Activated naive CD4-positive, alpha-beta T cell treated with Interleukin-2 at 50 U/mL for 16 hours (primary cell): ENCODE measurements around the gene SEC22A.
"Not testable (repeated sequence)": the region's sequence is repeated elsewhere in the genome, so short reads cannot be mapped to it uniquely, and the experiment has no call there.

Experiments
- DNase-seq: peaks from one replicate; pipeline ENCODE4 v3.0.0-alpha.2; 2020

SEC22A gene

GRCh38 chr3:123180791-123181190 lies 21.0 kb upstream of the SEC22A start:
- DNase-seq = no peak

GRCh38 chr3:123186695-123187094 lies 15.0 kb upstream of the SEC22A start:
- DNase-seq = no peak

DNA sequence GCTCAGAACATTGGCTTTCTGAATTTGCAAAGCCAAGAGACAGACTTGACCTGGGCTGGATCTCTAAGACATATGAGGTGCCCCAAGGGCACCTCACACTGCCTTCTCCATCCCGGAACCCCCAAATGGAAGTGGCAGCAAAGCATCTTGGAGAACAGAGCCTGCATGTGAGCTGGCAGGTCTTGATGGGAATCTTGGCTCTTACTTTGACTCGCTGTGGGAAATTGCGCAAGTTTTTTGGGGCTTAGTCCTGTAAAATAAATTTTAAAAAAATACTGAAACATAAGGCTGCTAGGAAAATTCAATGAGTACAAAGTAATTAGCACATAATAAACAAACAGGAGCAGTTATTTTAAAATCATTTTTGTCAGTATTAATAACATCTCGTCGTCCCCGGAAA lies 13.7 kb upstream of the SEC22A start:
- no peak for DNase-seq

- no peak for DNase-seq
These were observed 8.2 kb upstream of the SEC22A start for GRCh38 chr3:123193448-123194101.

GRCh38 chr3:123194552-123194951 lies 7.2 kb upstream of the SEC22A start:
- no peak for DNase-seq

- DNase-seq = no peak
These were observed 3.4 kb upstream of the SEC22A start for GRCh38 chr3:123198372-123198771.

GRCh38 chr3:123201223-123201556 lies 553 bp upstream of the SEC22A start:
- no peak for DNase-seq

- no peak for DNase-seq
These were observed 708 bp downstream of the SEC22A start for GRCh38 chr3:123202451-123202850.

DNA sequence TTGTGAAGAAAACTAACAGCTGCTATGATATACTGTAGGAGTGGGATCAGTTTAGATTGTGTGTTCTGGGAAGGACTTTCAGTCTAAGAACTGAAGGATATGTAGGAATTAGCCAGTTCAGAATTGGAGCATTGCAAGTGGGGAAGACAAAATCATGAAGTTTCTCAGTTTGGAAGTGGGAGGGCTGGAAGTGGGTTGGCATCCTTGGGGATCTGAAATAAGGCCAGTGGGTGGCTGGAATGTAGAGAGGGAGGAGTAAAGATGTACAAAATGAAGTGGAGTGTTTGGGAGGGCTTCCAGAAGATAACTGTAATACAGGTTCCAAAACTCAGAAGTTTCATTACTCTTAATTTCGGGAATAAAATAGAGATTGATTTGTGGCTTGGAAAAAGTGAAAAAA lies 17.2 kb downstream of the SEC22A start:
- no peak for DNase-seq

DNA sequence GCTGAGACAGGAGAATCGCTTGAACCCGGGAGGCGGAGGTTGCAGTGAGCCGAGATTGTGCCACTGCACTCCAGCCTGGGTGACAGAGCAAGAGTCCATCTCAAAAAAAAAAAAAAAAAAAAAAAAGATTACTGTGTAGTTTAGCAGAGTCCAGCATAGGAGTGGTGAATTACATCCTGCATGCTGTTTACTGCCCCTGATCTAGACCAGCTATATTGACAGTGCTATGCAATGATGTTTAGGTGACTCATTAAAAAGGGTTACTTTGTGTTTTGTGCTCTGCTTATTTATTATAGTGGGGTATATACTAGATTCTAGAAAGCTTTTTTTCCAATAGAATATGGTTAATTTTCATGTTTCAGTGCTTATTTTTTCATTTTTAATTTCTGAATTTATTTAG lies 19.6 kb downstream of the SEC22A start:
- DNase-seq = not testable (repeated sequence)

- DNase-seq = no peak
These were observed 23.3 kb downstream of the SEC22A start for GRCh38 chr3:123225016-123225415.

DNA sequence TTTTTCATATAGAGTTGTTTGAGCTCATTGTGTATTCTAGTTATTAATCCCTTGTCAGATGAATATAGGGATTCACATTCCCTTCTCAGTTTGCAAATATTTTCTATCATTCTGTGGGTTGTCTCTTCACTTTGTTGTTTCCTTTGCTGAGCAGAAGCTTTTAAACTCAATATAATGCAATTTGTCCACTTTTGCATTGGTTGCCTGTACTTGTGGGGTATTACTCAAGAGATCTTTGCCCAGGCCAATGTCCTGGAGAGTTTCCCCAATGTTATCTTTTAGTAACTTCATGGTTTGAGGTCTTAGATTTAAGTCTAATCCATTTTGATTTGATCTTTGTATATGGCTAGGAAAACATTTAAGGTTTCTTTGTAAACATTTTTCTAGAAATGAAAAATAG lies 24.8 kb downstream of the SEC22A start:
- DNase-seq = no peak

- no peak for DNase-seq
These were observed 27.4 kb downstream of the SEC22A start for GRCh38 chr3:123229145-123229544.

DNA sequence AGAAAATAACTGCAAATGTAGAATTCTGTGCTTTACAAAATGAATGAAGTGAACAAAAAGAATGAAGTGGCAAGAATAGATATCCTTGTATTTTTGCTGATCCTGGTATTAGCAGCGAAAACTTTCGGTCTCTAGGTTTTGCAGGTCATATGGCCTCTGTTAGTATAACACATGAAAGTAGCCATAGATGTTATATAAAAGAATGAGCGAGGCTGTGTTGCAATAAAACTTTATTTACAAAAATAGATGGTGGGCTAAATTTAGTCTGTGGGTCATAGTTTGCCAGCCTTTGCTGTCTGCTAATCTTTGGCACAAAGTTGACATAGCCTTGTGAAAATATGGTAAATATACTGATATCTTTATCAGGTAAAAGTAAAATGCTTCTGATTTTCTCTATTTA lies 35.2 kb downstream of the SEC22A start:
- no peak for DNase-seq

DNA sequence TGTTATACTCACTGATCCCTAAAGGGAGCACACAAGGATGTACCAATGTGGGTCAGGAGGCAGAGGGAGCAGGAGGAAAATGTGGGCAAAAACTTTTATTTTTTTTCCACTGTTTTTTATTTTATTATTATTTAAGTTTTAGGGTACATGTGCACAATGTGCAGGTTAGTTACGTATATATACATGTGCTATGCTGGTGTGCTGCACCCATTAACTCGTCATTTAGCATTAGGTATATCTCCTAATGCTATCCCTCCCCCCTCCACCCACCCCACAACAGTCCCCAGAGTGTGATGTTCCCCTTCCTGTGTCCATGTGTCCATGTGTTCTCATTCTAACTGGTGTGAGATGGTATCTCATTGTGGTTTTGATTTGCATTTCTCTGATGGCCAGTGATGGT lies 37.4 kb downstream of the SEC22A start:
- DNase-seq = not testable (repeated sequence)

DNA sequence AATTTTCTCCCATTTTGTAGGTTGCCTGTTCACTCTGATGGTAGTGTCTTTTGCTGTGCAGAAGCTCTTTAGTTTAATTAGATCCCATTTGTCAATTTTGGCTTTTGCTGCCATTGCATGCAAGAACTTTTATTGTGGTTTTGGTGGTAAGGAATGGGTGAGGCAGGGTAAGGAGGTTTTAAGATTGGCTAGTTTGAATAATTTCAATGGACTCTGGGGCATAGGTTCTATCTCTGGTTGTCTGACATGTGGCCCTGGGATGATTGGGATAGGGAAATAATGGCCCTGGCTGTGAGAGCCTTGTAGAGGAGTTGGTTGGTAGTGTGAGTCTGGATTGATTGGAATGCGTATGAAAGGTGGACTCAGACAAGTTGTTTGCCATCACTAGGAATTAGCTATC lies 38.0 kb downstream of the SEC22A start:
- DNase-seq = no peak

DNA sequence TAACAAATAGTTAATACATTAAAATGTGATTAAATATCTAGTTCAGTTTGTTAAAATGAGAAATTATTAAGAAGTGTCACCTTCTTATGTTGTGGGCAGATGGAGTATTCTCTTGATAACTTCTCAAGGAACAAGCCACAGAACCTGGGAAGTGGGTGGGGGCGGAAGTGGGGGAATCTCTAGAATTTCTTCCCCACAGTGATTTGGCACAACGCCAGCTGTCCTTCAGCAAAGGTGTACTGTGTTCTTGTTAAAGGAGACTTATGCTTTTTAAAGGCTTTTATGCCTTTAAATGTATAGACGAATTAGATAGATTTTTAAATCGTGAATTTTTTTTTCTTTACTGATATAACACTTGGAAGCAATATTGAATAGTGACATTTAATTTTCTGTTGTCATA lies 42.4 kb downstream of the SEC22A start:
- peak; percentile 2 for DNase-seq

DNA sequence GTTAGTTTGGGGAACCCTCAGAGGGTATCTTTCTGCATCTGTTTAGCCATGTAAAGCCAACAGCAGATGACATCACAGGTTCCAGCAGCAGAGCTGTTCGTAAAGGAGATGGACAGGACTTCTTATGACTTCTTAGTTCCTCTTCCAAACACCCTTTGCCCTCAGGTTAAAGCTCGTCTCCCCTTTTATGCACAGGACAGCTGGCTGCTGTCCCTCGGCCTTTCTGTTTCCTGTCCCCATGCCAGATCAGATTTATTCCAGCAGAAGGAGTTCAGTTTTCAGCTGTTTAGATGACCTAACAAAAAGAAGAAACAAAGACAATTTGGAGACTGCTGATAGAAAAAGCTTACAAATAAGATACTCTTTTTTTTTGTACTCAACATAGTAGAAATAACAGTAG lies 45.1 kb downstream of the SEC22A start:
- no peak for DNase-seq

- no peak for DNase-seq
These were observed 54.5 kb downstream of the SEC22A start for GRCh38 chr3:123256256-123256655.

DNA sequence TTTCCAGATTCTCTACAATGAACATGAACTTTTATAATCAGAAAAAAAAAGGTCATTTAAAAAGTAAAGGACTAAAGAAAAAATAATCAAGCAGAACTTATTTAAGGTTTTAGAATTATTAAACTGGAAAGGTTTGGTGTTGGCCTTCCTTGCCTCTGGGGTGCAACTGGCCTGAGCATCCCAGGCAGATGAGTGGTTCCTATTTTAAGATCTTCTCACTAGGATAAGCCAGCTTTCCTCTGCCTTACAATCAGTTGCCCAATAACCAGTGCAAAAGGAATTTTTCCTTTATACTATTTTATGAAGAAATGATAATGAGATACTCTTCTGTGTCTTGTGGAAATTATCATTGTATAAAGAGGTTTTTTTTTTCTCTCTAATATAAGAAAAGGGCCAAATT lies 56.6 kb downstream of the SEC22A start:
- no peak for DNase-seq

DNA sequence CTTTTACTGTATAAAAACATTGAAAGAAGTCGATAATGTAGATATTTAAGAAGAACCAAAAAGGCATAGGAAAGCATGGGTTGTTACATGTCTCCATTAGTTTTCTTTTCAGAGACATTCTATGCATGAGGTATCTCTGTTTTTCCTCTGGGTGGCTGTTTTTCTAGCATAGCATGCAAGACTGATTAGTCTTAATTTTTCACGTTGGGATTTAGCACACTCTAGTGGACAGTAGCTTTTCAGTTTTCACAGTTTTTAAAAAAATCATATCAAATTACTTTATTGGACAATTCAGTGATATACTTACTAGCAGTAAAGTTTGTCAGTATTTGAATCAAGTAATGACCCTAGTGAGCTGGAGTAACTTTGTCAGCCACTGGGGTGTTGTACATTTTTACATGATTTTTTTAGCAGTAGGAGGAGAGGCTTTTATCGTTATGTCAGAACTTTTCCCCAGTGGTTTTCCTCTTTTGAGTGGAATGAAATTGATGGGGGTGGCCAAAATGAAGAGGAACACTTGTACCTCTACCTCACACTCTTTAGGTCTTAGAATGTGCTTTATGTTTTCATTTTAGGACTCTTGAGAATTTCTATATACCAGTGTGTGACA lies 57.2 kb downstream of the SEC22A start:
- no peak for DNase-seq

- no peak for DNase-seq
These were observed 59.9 kb downstream of the SEC22A start for GRCh38 chr3:123261666-123262065.

DNA sequence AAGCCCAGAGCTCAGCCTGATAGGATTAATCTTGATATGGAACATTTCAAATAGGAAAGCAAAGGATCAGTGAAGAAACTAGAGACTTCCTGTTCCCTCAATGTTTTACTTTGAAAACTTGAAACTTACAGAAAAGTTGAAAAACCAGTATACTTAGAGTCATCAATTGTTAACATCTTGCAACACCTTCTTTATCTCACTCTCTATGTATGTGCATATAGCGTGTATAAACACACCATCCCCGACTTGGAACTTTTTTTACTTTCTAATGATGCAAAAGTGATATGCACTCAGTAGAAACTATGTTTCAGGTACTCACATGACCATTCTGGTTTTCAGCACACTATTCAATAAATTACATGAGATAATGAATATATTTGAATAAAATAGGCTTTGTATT lies 60.5 kb downstream of the SEC22A start:
- no peak for DNase-seq

DNA sequence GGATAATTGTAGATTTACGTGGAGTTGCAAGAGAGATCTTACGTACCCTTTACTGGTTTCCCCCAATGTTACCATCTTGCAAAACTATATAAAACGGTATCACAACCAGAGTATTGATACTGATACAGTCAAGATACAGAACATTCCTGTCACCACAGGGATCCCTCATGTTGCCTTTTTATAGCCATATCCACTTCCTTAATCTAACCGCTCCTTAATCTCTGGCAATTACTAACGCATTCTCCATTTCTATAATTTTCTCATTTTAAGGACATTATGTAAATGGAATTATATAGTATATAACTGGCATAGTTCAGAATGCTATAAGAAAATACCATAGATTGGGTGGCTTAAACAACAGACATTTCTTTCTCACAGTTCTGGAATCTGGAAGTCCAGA lies 61.1 kb downstream of the SEC22A start:
- no peak for DNase-seq

- no peak for DNase-seq
These were observed 62.2 kb downstream of the SEC22A start for GRCh38 chr3:123263941-123264340.
